PC-3 (cell line): ENCODE data around the gene MLPH. TPM values are rescaled to one million over a fixed set of nuclear protein-coding genes. Genes with fewer than 3 reads are reported as not detected.

ENCODE experiments used
- ATAC-seq: fragments of 200-7000 bp; cut with Tn5 transposase; 2 replicates; pipeline ENCODE4 v1.9.1; 2020; ENCODE audit warnings: mild to moderate bottlenecking, moderate library complexity
- BruUV-seq: library from RNA; stranded (reverse); fragments of 400-500 nt; replicated peaks from 2 replicates; lab custom pipeline; 2021; lab: Mats Ljungman, UMichigan
- CTCF ChIA-PET: fragments of 300-600 bp; sonication (Branson Sonifier 250); formaldehyde crosslinking; loops from one replicate; lab custom pipeline; 2022; ENCODE audit warnings: antibody characterized with exemption; lab: Charles Lee
- POLR2A ChIA-PET: fragments of 300-600 bp; sonication (Branson Sonifier 250); formaldehyde crosslinking; loops from one replicate; lab custom pipeline; 2022; ENCODE audit warnings: antibody characterized with exemption; ENCODE audit not compliant: unreplicated experiment; lab: Charles Lee
- DNase-seq: peaks from one replicate; pipeline ENCODE4 v3.0.0-alpha.2; 2015
- H2AFZ ChIP-seq: fragments of 300-600 bp; sonication (generic); 2 replicates; pipeline ENCODE4 v1.6.0; 2016; ENCODE audit warnings: antibody characterized with exemption, low read length
- H3F3A ChIP-seq: fragments of 300-600 bp; sonication (generic); one replicate; pipeline ENCODE4 v1.6.0; 2017; ENCODE audit warnings: antibody characterized with exemption, low read length, control low read depth, mild to moderate bottlenecking; ENCODE audit not compliant: unreplicated experiment
- H3K27ac ChIP-seq: fragments of 300-600 bp; sonication (generic); 2 replicates; pipeline ENCODE4 v1.5.1; 2016; ENCODE audit warnings: mild to moderate bottlenecking, low read length
- H3K27me3 ChIP-seq: fragments of 300-600 bp; sonication (generic); 2 replicates; pipeline ENCODE4 v1.6.1; 2016; ENCODE audit warnings: low read length, mixed read lengths
- H3K36me3 ChIP-seq: fragments of 300-600 bp; sonication (generic); 2 replicates; pipeline ENCODE4 v1.6.1; 2016; ENCODE audit warnings: low read depth, mixed run types, low read length, mixed read lengths
- H3K4me1 ChIP-seq: fragments of 300-600 bp; sonication (generic); 2 replicates; pipeline ENCODE4 v1.5.1; 2016; ENCODE audit warnings: low read length; ENCODE audit not compliant: insufficient read depth
- H3K4me2 ChIP-seq: fragments of 300-600 bp; sonication (generic); 2 replicates; pipeline ENCODE4 v1.6.0; 2016; ENCODE audit warnings: low read length
- H3K4me3 ChIP-seq: fragments of 300-600 bp; sonication (generic); 2 replicates; pipeline ENCODE4 v1.5.1; 2016; ENCODE audit warnings: mild to moderate bottlenecking, low read length, mixed read lengths
- H3K79me2 ChIP-seq: fragments of 300-600 bp; sonication (generic); 2 replicates; pipeline ENCODE4 v1.6.1; 2017; ENCODE audit warnings: low read length, mixed read lengths
- H3K9ac ChIP-seq: fragments of 300-600 bp; sonication (generic); 2 replicates; pipeline ENCODE4 v1.6.0; 2016; ENCODE audit warnings: mild to moderate bottlenecking, low read length
- H3K9me2 ChIP-seq: fragments of 300-600 bp; sonication (generic); replicated peaks from 2 replicates; pipeline ENCODE4 v1.6.1; 2016; ENCODE audit warnings: mixed run types, low read length, mixed read lengths
- H3K9me3 ChIP-seq: fragments of 300-600 bp; sonication (generic); 2 replicates; pipeline ENCODE4 v1.6.1; 2016; ENCODE audit warnings: low read length, mixed read lengths
- H4K20me1 ChIP-seq: fragments of 300-600 bp; sonication (generic); 2 replicates; pipeline ENCODE4 v1.6.1; 2016; ENCODE audit warnings: low read length, mixed read lengths
- CTCF ChIP-seq: fragments of 300-600 bp; sonication (generic); conservative IDR thresholded peaks from 2 replicates; pipeline ENCODE4 v1.5.1; 2017; ENCODE audit warnings: antibody characterized with exemption, low read depth, mild to moderate bottlenecking, low read length
- EZH2 ChIP-seq: fragments of 300-600 bp; sonication (generic); IDR thresholded peaks from one replicate; pipeline ENCODE4 v1.6.1; 2017; ENCODE audit warnings: antibody characterized with exemption, mild to moderate bottlenecking, low read length; ENCODE audit not compliant: unreplicated experiment
- EZH2phosphoT487 ChIP-seq: fragments of 300-600 bp; sonication (generic); IDR thresholded peaks from 2 replicates; pipeline ENCODE4 v1.6.1; 2018; ENCODE audit warnings: mild to moderate bottlenecking, antibody characterized with exemption, low read length, borderline replicate concordance
- intact Hi-C: fragments of 100-400 bp; cut with micrococcal nuclease; formaldehyde crosslinking; loops from 2 replicates; pipeline ENCODE4 v1.9.0; 2023
- total RNA-seq: library from RNA; depleted of rRNA; stranded (reverse); fragments of >200 nt; gene quantifications from 2 replicates; pipeline ENCODE4 v1.2.3, GENCODE V29; 2014

The MLPH gene
- total RNA-seq, 1 experiment from 2014 or later: 201 TPM

GRCh38 chr2:237486334-237486818, 675 bp upstream of the MLPH start:
- intact Hi-C loops: loop anchor here (2.0 to 5.0 kb wide), 3 partner anchors 16 to 206 kb away; no protein-coding TSS in a partner anchor
- H3K4me1 ChIP-seq: peaks cover 72% of the 10 kb centered on the region
- no peaks in the 10 kb centered on the region for H4K20me1 ChIP-seq
- CTCF ChIA-PET: interaction anchor here (0.7 to 1.0 kb wide), 2 partner anchors 11 to 54 kb away, joined by 3 to 4 read pairs; no protein-coding TSS in a partner anchor
- H3K4me3 ChIP-seq: peak overlapping the region; percentile 92
- BruUV-seq: TSS peak; percentile 64
- POLR2A ChIA-PET: interaction anchor here (4.5 kb wide), 1 partner anchor 15 kb away, joined by 38 read pairs; no protein-coding TSS in a partner anchor
- peaks cover 9% of the 10 kb centered on the region for H3F3A ChIP-seq
- H3K4me2 ChIP-seq: peak overlapping the region; percentile 92
- TF ChIP-seq EZH2: no peak
- TF ChIP-seq EZH2phosphoT487: no peak
- TF ChIP-seq CTCF: no peak
- H3K27ac ChIP-seq: peak overlapping the region; percentile 98
- 0 out of 2 replicates have a peak, but pooled peaks cover 3% of the 10 kb centered on the region for H3K9me3 ChIP-seq
- peak overlapping the region; percentile 100 for H3K9ac ChIP-seq
- H3K27me3 ChIP-seq: no peaks in the 10 kb centered on the region
- DNase-seq: peak; percentile 38
- H3K9me2 ChIP-seq: no peaks in the 10 kb centered on the region
- peaks cover 80% of the 10 kb centered on the region for H3K79me2 ChIP-seq
- no peak overlapping the region for H2AFZ ChIP-seq
- 0 out of 2 replicates have a peak, but pooled peaks have one; percentile 0 for ATAC-seq
- peaks cover 11% of the 10 kb centered on the region for H3K36me3 ChIP-seq

DNA sequence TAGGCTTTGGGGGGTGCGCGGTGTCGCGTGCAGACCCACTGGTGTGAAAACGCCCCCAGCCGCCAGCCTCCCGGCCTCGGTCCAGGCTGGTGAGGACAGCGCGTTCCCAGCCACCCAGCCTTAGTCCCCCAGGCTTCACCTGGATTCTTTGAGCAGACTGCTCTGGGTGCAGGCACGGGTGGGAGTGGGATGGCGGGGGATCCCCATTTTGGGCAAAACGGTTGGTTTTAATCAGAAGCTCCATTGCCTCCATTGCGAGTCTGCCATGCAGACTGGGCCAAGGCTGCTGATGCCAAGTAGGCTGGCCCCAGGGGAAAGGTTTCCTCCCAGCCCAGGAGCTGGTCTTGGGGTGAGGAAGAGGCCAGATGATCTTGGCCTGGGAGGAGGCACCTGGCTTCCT, 445 bp downstream of the MLPH start:
- TF ChIP-seq EZH2phosphoT487: no peak
- Histone ChIP-seq H3K9me3 (0 out of 2 replicates have a peak, but pooled peaks cover 4% of the 10 kb centered on the region), H3F3A (peaks cover 9% of the 10 kb centered on the region), H3K27me3 (no peaks in the 10 kb centered on the region), H3K4me3 (peak overlapping the region; percentile 92), H3K27ac (peak overlapping the region; percentile 98), H2AFZ (no peak overlapping the region), H4K20me1 (no peaks in the 10 kb centered on the region), H3K4me2 (peak overlapping the region; percentile 92), H3K4me1 (peaks cover 79% of the 10 kb centered on the region), H3K36me3 (peaks cover 20% of the 10 kb centered on the region), H3K9ac (peak overlapping the region; percentile 100), H3K79me2 (peaks cover 91% of the 10 kb centered on the region), H3K9me2 (no peaks in the 10 kb centered on the region)
- TSS peak; percentile 36 for BruUV-seq
- intact Hi-C loops: loop anchor here (2.0 to 5.0 kb wide), 3 partner anchors 17 to 205 kb away; no protein-coding TSS in a partner anchor
- ChIA-PET CTCF (no interaction called here), POLR2A (interaction anchor here (0.5 to 4.5 kb wide), 4 partner anchors 10 to 66 kb away, joined by 3 to 38 read pairs (median 4); no protein-coding TSS in a partner anchor)
- DNase-seq (peak; percentile 38), ATAC-seq (peak; percentile 5)

DNA sequence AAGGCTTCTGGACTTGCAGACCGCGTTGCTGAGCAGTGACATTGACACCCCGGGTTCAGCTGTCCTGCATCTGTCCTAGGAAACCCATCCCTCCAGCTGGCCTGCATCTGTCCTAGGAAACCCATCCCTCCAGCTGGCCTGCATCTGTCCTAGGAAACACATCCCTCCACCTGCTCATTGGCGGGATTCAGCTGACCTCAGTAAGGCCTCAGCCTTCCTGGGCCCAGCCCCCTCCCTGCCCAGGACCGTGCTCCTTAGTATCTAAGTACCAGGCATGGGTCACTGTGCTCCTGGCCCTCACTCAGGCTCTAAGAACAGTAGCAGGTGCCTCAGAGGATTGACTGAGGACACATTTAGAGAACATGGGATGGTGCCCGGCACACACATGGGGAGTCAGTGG, 1.2 kb downstream of the MLPH start:
- Histone ChIP-seq H3K79me2 (peaks cover 94% of the 10 kb centered on the region), H3K4me2 (peak overlapping the region; percentile 92), H3K4me3 (peak overlapping the region; percentile 92), H3K9ac (peak overlapping the region; percentile 100), H3K27ac (peak overlapping the region; percentile 98), H2AFZ (no peak overlapping the region), H3K36me3 (peaks cover 28% of the 10 kb centered on the region), H3F3A (peaks cover 9% of the 10 kb centered on the region), H3K27me3 (no peaks in the 10 kb centered on the region), H4K20me1 (no peaks in the 10 kb centered on the region), H3K9me2 (no peaks in the 10 kb centered on the region), H3K9me3 (0 out of 2 replicates have a peak, but pooled peaks cover 4% of the 10 kb centered on the region), H3K4me1 (peaks cover 73% of the 10 kb centered on the region)
- POLR2A ChIA-PET: interaction anchor here (4.5 kb wide), 1 partner anchor 13 kb away, joined by 38 read pairs; no protein-coding TSS in a partner anchor
- TF ChIP-seq EZH2phosphoT487 (no peak), EZH2 (no peak), CTCF (no peak)
- intact Hi-C loops: loop anchor here (5.0 kb wide), 2 partner anchors 56 to 204 kb away; no protein-coding TSS in a partner anchor
- peak; percentile 50 for DNase-seq
- CTCF ChIA-PET: no interaction called here
- peak; percentile 21 for ATAC-seq
- BruUV-seq: no TSS peak
